Keratinocyte (primary cell): Measurements from ENCODE around the gene SLC2A4RG.

Experiments used
- EZH2 ChIP-seq: IDR thresholded peaks from one replicate; pipeline ENCODE4 v1.6.1; 2012; ENCODE audit warnings: inconsistent platforms, mild to moderate bottlenecking, low read length, moderate library complexity
- TF ChIP-seq, protein P1 (sequence below), 3 experiments: IDR thresholded peaks in 1 of 3; conservative IDR thresholded peaks in 1 of 3; optimal IDR thresholded peaks in 1 of 3; 2 replicates in 2 of 3; 3 replicates in 1 of 3; pipeline versions ENCODE3 to v1.5.1; 2011; ENCODE audit warnings: low read length in 3 of 3, mild to moderate bottlenecking in 3 of 3, moderate library complexity in 2 of 3, control low read depth in 1 of 3, inconsistent platforms in 1 of 3; ENCODE audit not compliant: insufficient read depth in 2 of 3; ENCODE audit errors: extremely low read depth in 1 of 3

DNA sequence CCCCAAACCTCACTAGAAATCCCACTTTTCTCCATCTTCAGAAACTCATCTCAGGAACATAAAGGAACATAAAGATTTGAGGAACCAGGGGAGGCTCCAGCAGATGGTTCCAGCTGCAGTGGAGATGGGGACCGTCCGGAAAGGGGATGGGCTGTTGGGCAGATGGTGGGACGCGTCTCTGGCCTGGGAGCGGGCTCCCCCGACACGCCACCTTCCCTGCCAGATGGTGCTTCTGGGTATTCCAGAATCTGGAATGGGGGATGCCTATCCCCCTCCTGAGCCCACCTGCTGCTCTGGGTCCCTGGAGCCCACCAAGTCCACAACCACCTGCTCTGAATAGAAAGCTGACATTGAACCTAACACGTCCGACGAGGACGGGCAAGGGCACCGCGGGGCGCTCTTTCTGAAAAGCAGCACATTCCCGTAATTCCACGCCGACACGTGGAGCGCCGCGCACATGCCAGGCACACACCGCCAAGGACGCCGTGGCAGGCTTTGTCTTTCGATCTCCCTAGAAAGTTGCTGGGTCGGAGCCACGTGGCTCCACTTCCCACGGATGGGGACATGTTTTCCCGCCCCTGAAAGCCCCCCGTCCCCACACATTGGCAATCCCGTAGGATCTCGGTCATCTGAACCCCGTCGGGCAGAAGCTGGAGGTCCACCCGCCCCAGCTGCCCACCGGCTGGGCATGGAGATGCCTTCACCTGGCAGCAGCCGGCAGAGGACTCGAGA, 27.3 kb downstream of the SLC2A4RG start:
- TF ChIP-seq, protein P1, sequence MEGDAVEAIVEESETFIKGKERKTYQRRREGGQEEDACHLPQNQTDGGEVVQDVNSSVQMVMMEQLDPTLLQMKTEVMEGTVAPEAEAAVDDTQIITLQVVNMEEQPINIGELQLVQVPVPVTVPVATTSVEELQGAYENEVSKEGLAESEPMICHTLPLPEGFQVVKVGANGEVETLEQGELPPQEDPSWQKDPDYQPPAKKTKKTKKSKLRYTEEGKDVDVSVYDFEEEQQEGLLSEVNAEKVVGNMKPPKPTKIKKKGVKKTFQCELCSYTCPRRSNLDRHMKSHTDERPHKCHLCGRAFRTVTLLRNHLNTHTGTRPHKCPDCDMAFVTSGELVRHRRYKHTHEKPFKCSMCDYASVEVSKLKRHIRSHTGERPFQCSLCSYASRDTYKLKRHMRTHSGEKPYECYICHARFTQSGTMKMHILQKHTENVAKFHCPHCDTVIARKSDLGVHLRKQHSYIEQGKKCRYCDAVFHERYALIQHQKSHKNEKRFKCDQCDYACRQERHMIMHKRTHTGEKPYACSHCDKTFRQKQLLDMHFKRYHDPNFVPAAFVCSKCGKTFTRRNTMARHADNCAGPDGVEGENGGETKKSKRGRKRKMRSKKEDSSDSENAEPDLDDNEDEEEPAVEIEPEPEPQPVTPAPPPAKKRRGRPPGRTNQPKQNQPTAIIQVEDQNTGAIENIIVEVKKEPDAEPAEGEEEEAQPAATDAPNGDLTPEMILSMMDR (optimal IDR thresholded peaks at IDR 0.05 in 1 of 3, IDR thresholded peaks at IDR 0.05 in 1 of 3, conservative IDR thresholded peaks at IDR 0.05 in 1 of 3; ENCODE audit: extremely low read depth in 1 of 3, insufficient read depth in 2 of 3, low read length in 3 of 3), result no peak
- TF ChIP-seq EZH2, result no peak
